SHP77 (cell line): ENCODE results near the gene SULT1A1.

Source experiments
- DNase-seq, 2 experiments: peaks; one replicate each; lab custom pipeline; 2025; lab: John Stamatoyannopoulos, UW

SULT1A1 gene

DNA sequence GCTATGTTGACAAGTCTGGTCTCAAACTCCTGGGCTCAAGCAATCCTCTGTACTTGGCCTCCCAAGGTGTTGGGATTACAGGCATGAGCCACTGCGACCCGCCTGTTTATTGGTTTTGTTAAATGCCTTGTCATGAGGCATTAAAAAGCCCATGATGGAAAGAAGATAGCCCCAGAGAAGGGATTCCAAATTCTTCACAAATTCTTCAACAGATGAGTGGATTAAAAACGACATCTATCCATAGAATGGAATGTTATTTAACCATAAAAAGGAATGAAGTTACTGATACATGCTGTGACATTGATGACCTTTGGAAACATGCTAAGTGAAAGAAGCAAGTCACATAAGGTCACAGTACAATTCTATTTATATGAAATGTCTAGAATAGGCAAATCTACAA is 51.4 kb downstream of the SULT1A1 start:
- no peak for DNase-seq

DNA sequence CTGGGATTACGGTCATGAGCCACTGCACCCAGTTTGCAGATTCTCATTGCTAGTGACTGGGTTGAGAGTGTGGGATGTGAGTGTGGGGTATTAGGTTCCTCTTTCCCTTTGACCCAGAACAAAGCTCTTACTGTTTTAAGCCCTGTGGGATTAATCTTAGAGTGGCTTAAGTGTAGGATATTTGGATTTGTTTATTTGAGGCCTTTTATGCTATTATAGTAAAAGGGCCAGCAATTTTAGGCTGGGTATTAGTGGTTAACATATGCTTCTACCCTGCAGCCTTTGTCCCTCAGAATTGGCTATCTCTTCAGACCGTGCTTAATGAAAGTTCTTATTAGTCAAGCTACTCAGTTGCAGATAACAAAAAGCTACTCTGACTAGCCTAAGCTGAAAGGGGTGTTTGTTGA is 52.9 kb downstream of the SULT1A1 start:
- DNase-seq: no peak

DNA sequence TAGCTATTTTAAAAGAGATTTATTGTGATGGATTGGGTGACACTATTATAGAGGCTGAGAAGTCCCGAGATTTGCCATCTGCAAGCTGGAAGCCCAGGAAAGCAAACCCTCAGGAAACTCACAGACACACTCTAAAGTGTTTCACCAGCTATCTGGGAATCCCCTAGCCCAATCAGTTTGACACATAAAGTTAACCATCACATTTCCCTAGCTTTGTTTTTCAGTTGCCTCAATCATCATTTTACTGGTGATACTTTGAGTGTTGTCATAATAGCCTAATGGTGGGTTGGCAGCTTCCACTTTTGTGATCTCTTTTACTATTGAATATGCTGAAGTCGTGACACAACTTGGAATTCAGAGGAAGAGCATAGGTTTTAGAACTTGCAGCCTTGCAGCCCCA is 54.3 kb downstream of the SULT1A1 start:
- DNase-seq: no peak
